ENCODE measurements around the gene CD2BP2. TPM values are rescaled to one million over a fixed set of nuclear protein-coding genes. Genes with fewer than 3 reads are reported as not detected.

Gene CD2BP2
- total and polyA plus RNA-seq, 2 of the 13 experiments (the other 11 are each of a cell fraction or from before 2014, with no cell fraction given): 24.9 to 54.6 TPM

DNA sequence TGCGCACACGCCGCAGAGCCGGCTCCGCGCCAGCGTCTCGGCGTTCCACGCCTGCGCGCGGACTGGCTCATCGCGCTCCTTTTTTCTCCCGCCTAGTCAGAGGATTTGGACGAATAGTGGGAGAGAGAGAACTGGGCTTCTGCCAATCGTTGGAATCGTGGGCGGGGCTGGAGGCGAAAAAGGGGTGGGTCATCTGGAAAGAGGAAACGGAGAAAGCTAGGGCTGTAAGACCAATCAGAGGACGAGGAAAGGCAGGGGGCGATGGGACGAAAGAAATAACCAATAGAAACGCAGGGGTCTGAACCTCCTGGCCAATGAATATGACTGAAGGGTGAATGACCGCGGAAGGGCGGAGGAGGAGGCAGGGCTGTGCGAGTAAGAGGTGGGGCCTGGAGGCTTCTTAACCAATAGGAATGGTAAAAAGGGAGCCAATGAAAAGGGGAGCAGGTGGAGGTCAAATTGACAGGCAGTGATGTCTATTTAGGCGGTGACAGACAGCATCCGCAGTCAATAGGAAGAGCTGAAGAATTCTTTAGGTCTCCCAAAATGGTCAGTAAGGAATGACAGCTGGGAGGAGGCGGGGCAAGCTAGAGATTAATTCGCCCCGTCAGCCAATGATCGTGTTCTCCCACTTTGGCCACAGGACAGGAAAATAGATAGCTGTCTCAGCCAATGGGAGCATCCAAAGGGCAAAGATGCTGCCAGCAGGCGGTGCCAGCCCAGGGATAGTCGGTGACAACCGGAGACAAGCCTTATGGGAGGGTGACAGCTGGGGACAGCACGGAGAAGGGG is 15.5 kb upstream of the CD2BP2 start, which contains the start of gene TBC1D10B (continued):
- TF ChIP-seq, protein P1, sequence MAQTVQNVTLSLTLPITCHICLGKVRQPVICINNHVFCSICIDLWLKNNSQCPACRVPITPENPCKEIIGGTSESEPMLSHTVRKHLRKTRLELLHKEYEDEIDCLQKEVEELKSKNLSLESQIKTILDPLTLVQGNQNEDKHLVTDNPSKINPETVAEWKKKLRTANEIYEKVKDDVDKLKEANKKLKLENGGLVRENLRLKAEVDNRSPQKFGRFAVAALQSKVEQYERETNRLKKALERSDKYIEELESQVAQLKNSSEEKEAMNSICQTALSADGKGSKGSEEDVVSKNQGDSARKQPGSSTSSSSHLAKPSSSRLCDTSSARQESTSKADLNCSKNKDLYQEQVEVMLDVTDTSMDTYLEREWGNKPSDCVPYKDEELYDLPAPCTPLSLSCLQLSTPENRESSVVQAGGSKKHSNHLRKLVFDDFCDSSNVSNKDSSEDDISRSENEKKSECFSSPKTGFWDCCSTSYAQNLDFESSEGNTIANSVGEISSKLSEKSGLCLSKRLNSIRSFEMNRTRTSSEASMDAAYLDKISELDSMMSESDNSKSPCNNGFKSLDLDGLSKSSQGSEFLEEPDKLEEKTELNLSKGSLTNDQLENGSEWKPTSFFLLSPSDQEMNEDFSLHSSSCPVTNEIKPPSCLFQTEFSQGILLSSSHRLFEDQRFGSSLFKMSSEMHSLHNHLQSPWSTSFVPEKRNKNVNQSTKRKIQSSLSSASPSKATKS (CRISPR knock-in tag; IDR thresholded peaks at IDR 0.05): no peak
- TF ChIP-seq, protein P2, sequence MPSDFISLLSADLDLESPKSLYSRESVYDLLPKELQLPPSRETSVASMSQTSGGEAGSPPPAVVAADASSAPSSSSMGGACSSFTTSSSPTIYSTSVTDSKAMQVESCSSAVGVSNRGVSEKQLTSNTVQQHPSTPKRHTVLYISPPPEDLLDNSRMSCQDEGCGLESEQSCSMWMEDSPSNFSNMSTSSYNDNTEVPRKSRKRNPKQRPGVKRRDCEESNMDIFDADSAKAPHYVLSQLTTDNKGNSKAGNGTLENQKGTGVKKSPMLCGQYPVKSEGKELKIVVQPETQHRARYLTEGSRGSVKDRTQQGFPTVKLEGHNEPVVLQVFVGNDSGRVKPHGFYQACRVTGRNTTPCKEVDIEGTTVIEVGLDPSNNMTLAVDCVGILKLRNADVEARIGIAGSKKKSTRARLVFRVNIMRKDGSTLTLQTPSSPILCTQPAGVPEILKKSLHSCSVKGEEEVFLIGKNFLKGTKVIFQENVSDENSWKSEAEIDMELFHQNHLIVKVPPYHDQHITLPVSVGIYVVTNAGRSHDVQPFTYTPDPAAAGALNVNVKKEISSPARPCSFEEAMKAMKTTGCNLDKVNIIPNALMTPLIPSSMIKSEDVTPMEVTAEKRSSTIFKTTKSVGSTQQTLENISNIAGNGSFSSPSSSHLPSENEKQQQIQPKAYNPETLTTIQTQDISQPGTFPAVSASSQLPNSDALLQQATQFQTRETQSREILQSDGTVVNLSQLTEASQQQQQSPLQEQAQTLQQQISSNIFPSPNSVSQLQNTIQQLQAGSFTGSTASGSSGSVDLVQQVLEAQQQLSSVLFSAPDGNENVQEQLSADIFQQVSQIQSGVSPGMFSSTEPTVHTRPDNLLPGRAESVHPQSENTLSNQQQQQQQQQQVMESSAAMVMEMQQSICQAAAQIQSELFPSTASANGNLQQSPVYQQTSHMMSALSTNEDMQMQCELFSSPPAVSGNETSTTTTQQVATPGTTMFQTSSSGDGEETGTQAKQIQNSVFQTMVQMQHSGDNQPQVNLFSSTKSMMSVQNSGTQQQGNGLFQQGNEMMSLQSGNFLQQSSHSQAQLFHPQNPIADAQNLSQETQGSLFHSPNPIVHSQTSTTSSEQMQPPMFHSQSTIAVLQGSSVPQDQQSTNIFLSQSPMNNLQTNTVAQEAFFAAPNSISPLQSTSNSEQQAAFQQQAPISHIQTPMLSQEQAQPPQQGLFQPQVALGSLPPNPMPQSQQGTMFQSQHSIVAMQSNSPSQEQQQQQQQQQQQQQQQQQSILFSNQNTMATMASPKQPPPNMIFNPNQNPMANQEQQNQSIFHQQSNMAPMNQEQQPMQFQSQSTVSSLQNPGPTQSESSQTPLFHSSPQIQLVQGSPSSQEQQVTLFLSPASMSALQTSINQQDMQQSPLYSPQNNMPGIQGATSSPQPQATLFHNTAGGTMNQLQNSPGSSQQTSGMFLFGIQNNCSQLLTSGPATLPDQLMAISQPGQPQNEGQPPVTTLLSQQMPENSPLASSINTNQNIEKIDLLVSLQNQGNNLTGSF (CRISPR knock-in tag; IDR thresholded peaks at IDR 0.05): no peak
- TF ChIP-seq KLF15 (CRISPR knock-in tag; IDR thresholded peaks at IDR 0.05; ENCODE audit: borderline replicate concordance) (no peak), ZNF614 (CRISPR knock-in tag; IDR thresholded peaks at IDR 0.05; ENCODE audit: borderline replicate concordance) (no peak), ZNF317 (CRISPR knock-in tag; IDR thresholded peaks at IDR 0.05) (no peak), U2AF1 (optimal IDR thresholded peaks at IDR 0.05; ENCODE audit: low read depth, low read length) (no peak), ZNF577 (CRISPR knock-in tag; IDR thresholded peaks at IDR 0.05; ENCODE audit: borderline replicate concordance, low read depth) (no peak), NCOR1 (IDR thresholded peaks at IDR 0.05; ENCODE audit: borderline replicate concordance, low read length) (peak; percentile 65; the same call in 1 of the 2 replicates), ZNF224 (CRISPR knock-in tag; IDR thresholded peaks at IDR 0.05) (no peak), MTF1 (CRISPR knock-in tag; IDR thresholded peaks at IDR 0.05) (no peak), ZNF619 (CRISPR knock-in tag; IDR thresholded peaks at IDR 0.05) (no peak), NFIB (CRISPR knock-in tag; IDR thresholded peaks at IDR 0.05; ENCODE audit: borderline replicate concordance) (no peak), ZNF333 (CRISPR knock-in tag; IDR thresholded peaks at IDR 0.05; ENCODE audit: borderline replicate concordance) (no peak), ZNF615 (CRISPR knock-in tag; IDR thresholded peaks at IDR 0.05; ENCODE audit: borderline replicate concordance) (no peak), ZNF180 (CRISPR knock-in tag; IDR thresholded peaks at IDR 0.05; ENCODE audit: borderline replicate concordance, low read depth) (no peak), GATA4 (IDR thresholded peaks at IDR 0.05; ENCODE audit: borderline replicate concordance, low read depth) (no peak)
- TF ChIP-seq, protein P3, sequence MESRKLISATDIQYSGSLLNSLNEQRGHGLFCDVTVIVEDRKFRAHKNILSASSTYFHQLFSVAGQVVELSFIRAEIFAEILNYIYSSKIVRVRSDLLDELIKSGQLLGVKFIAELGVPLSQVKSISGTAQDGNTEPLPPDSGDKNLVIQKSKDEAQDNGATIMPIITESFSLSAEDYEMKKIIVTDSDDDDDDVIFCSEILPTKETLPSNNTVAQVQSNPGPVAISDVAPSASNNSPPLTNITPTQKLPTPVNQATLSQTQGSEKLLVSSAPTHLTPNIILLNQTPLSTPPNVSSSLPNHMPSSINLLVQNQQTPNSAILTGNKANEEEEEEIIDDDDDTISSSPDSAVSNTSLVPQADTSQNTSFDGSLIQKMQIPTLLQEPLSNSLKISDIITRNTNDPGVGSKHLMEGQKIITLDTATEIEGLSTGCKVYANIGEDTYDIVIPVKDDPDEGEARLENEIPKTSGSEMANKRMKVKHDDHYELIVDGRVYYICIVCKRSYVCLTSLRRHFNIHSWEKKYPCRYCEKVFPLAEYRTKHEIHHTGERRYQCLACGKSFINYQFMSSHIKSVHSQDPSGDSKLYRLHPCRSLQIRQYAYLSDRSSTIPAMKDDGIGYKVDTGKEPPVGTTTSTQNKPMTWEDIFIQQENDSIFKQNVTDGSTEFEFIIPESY (CRISPR knock-in tag; IDR thresholded peaks at IDR 0.05): no peak
- TF ChIP-seq, protein P4, sequence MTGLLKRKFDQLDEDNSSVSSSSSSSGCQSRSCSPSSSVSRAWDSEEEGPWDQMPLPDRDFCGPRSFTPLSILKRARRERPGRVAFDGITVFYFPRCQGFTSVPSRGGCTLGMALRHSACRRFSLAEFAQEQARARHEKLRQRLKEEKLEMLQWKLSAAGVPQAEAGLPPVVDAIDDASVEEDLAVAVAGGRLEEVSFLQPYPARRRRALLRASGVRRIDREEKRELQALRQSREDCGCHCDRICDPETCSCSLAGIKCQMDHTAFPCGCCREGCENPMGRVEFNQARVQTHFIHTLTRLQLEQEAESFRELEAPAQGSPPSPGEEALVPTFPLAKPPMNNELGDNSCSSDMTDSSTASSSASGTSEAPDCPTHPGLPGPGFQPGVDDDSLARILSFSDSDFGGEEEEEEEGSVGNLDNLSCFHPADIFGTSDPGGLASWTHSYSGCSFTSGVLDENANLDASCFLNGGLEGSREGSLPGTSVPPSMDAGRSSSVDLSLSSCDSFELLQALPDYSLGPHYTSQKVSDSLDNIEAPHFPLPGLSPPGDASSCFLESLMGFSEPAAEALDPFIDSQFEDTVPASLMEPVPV (CRISPR knock-in tag; IDR thresholded peaks at IDR 0.05): no peak
